PC-3 (cell line): Measurements from ENCODE around the gene RAB44.

Experiments used
- EZH2phosphoT487 ChIP-seq: fragments of 300-600 bp; sonication (generic); IDR thresholded peaks from 2 replicates; pipeline ENCODE4 v1.6.1; 2018; ENCODE audit warnings: mild to moderate bottlenecking, antibody characterized with exemption, low read length, borderline replicate concordance
- TF ChIP-seq, protein P1 (sequence below): fragments of 300-600 bp; sonication (generic); conservative IDR thresholded peaks from 2 replicates; pipeline ENCODE4 v1.5.1; 2017; ENCODE audit warnings: antibody characterized with exemption, low read depth, mild to moderate bottlenecking, low read length

DNA sequence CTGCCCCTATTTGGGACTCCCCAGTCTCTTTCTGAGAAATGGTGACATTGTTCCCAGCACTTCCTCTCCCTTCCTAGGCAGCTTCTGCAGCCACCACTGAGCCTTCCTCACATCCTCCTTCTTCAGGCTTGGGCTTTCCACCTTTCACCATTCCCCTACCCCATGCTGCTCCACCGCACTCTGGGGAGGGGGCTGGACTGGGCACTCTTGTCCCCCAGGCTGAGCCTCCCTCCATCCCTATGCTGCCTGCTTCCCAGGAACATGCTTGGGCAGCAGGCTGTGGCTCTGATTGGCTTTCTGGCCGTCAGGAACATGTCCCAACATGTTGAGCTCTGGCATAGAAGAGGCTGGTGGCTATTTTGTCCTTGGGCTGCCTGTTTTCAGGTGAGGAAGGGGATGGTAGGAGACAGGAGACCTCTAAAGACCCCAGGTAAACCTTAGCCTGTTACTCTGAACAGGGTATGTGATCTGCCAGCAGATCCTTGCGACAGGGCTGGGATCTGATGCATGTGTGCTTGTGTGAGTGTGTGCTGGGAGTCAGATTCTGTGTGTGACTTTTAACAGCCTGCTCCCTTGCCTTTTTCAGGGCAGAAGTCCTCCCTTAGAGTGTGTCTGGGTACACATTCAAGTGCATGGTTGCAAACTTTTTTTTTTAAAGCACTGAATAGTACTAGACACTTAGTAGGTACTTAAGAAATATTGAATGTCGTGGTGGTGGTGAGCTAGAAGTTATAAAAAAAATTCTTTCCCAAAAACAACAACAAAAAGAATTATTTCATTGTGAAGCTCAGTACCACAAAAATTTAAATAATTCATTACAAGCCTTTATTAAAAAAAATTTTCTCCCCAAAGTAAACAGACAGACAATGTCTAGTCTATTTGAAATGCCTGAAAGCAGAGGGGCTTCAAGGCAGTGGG, 21.2 kb upstream of the RAB44 start:
- TF ChIP-seq, protein P1, sequence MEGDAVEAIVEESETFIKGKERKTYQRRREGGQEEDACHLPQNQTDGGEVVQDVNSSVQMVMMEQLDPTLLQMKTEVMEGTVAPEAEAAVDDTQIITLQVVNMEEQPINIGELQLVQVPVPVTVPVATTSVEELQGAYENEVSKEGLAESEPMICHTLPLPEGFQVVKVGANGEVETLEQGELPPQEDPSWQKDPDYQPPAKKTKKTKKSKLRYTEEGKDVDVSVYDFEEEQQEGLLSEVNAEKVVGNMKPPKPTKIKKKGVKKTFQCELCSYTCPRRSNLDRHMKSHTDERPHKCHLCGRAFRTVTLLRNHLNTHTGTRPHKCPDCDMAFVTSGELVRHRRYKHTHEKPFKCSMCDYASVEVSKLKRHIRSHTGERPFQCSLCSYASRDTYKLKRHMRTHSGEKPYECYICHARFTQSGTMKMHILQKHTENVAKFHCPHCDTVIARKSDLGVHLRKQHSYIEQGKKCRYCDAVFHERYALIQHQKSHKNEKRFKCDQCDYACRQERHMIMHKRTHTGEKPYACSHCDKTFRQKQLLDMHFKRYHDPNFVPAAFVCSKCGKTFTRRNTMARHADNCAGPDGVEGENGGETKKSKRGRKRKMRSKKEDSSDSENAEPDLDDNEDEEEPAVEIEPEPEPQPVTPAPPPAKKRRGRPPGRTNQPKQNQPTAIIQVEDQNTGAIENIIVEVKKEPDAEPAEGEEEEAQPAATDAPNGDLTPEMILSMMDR = no peak
- no peak for TF ChIP-seq EZH2phosphoT487
